ES-I3 (cell line): Measurements from ENCODE around the gene TMEM126B.
"Not testable (repeated sequence)": the region's sequence is repeated elsewhere in the genome, so short reads cannot be mapped to it uniquely, and the experiment has no call there.

ENCODE experiments used
- H3K36me3 ChIP-seq: 2 replicates; pipeline ENCODE4 v1.6.1; 2013; ENCODE audit warnings: mild to moderate bottlenecking, low read length, control low read depth, moderate library complexity; ENCODE audit not compliant: insufficient read depth
- H3K4me1 ChIP-seq: 2 replicates; pipeline ENCODE4 v1.6.1; 2013; ENCODE audit warnings: mild to moderate bottlenecking, control low read depth, low read length; ENCODE audit not compliant: insufficient read depth
- H3K9ac ChIP-seq: 2 replicates; pipeline ENCODE4 v1.6.1; 2013; ENCODE audit warnings: low read depth, mild to moderate bottlenecking, low read length, moderate library complexity
- H3K9me3 ChIP-seq: 2 replicates; pipeline ENCODE4 v1.6.1; 2013; ENCODE audit warnings: mild to moderate bottlenecking, low read length, moderate library complexity; ENCODE audit not compliant: control insufficient read depth, insufficient read depth

TMEM126B gene

GRCh38 chr11:85627998-85628770 lies at the start of gene TMEM126B:
Gene TMEM126B, plus strand, starts transcription at chr11:85628593. Its CDS starts 15 bp downstream, at chr11:85628608.
- Histone ChIP-seq H3K4me1 (peaks cover 8% of the 10 kb centered on the region), H3K9ac (peak within 1 kb of the TSS; percentile 72), H3K9me3 (no peaks in the 10 kb centered on the region), H3K36me3 (0 out of 2 replicates have a peak, but pooled peaks cover 5% of the 10 kb centered on the region)

- H3K9me3 ChIP-seq: no peaks in the 10 kb centered on the region
- H3K36me3 ChIP-seq: no peaks in the 10 kb centered on the region
- no peak overlapping the region for H3K9ac ChIP-seq
- no peaks in the 10 kb centered on the region for H3K4me1 ChIP-seq
Observed at GRCh38 chr11:85582111-85582510, 46.3 kb upstream of the TMEM126B start.

DNA sequence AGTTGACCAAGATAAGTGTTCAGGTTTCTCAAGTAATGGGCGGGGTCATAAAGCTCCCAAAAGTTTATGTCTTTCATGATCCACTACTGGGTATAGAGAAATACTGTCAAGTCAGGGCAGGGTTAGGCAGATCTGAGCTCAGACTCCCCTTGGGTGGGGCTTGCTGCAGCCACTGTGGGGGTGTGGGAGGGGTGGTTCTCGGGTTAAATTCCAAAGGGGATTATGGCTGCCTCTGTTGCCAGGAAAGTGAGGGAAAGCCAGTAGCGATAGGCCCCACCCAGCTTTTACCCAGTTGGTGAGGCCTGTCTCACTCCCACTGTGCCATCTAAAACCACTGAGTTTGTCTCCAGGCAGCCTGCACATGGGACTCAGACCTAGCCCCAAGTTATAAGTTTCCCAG lies 39.0 kb upstream of the TMEM126B start:
- no peak overlapping the region for H3K9ac ChIP-seq
- no peaks in the 10 kb centered on the region for H3K36me3 ChIP-seq
- H3K4me1 ChIP-seq: no peaks in the 10 kb centered on the region
- H3K9me3 ChIP-seq: 0 out of 2 replicates have a peak, but pooled peaks cover 10% of the 10 kb centered on the region

GRCh38 chr11:85590848-85591483 lies 37.4 kb upstream of the TMEM126B start:
- no peaks in the 10 kb centered on the region for H3K36me3 ChIP-seq
- H3K9me3 ChIP-seq: 0 out of 2 replicates have a peak, but pooled peaks cover 10% of the 10 kb centered on the region
- H3K4me1 ChIP-seq: no peaks in the 10 kb centered on the region
- H3K9ac ChIP-seq: no peak overlapping the region

DNA sequence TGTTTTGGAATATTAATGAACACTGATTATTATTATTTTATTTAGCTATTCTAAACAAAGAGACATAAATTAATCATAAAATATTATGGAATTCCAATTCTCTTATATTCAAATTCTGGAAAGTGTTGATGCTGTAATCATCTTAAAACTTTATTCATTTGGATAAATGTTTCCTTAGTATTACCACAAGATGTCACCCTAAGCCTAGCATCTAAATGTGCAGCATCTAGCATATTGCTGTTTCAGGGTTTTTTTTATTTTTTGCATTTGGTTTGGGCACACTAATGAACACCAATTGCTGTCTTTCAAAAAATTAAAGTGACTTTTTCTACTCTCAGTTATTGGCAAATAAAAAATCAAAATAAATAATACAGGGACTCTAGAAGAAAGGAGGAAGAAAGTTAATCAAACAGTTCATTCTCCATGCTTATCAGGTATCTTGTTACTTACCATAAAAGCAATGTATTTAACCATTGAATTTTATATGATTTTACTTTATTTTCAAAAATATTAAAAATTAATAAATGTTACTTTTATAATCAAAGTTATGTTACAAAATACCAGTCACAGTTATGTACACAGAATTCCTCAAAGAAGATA lies 33.0 kb upstream of the TMEM126B start:
- Histone ChIP-seq H3K36me3 (no peaks in the 10 kb centered on the region), H3K9me3 (no peaks in the 10 kb centered on the region), H3K9ac (no peak overlapping the region), H3K4me1 (no peaks in the 10 kb centered on the region)

- no peaks in the 10 kb centered on the region for H3K4me1 ChIP-seq
- H3K9ac ChIP-seq: no peak overlapping the region
- no peaks in the 10 kb centered on the region for H3K9me3 ChIP-seq
- H3K36me3 ChIP-seq: no peaks in the 10 kb centered on the region
Observed at GRCh38 chr11:85596886-85597285, 31.5 kb upstream of the TMEM126B start.

- H3K9me3 ChIP-seq: no peaks in the 10 kb centered on the region
- H3K9ac ChIP-seq: no peak overlapping the region
- no peaks in the 10 kb centered on the region for H3K36me3 ChIP-seq
- H3K4me1 ChIP-seq: no peaks in the 10 kb centered on the region
Observed at GRCh38 chr11:85599083-85599482, 29.3 kb upstream of the TMEM126B start.

GRCh38 chr11:85602526-85603213 lies 25.7 kb upstream of the TMEM126B start:
- Histone ChIP-seq H3K4me1 (no peaks in the 10 kb centered on the region), H3K9me3 (no peaks in the 10 kb centered on the region), H3K9ac (no peak overlapping the region), H3K36me3 (no peaks in the 10 kb centered on the region)

DNA sequence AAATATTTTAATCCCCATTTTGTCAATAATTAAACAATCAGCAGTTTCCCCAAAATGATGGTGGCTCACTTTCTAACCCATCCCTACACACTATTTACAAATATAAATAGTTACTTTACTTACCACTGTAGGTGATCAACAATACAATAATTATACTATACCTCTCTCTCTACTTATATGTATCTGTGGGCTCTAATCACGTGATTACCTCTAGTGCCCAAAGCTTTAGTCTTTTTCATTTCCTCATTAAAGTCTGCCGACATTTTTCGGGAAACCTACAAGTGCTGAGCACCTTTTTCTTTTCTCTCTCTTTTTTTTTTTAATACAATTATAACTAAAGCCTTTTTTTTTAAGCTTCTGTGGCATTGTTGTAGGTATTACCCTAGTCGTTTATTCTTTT lies 25.2 kb upstream of the TMEM126B start:
- Histone ChIP-seq H3K36me3 (no peaks in the 10 kb centered on the region), H3K9ac (no peak overlapping the region), H3K9me3 (no peaks in the 10 kb centered on the region), H3K4me1 (no peaks in the 10 kb centered on the region)

- H3K9ac ChIP-seq, H3K36me3 ChIP-seq, H3K4me1 ChIP-seq, H3K9me3 ChIP-seq: not testable (repeated sequence)
Observed at GRCh38 chr11:85606237-85606636, 22.2 kb upstream of the TMEM126B start.

GRCh38 chr11:85608621-85609020 lies 19.8 kb upstream of the TMEM126B start:
- not testable (repeated sequence) for H3K9me3 ChIP-seq, H3K36me3 ChIP-seq, H3K4me1 ChIP-seq, H3K9ac ChIP-seq

DNA sequence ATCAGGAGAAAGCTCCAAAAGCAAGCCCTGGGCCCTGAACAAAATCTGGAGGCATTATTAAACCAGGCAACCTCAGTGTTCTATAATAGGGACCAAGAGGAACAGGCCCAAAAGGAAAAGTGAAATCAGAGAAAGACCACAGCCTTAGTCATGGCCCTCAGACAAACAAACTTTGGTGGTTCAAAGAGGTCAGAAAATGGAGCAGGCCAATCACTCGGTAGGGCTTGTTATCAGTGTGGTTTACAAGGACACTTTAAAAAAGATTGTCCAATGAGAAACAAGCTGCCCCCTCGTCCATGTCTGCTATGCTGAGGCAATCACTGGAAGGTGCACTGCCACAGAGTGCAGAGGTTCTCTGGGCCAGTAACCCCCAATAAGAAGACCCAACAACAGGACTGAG lies 19.1 kb upstream of the TMEM126B start:
- H3K9ac ChIP-seq, H3K4me1 ChIP-seq: not testable (repeated sequence)

GRCh38 chr11:85611643-85612042 lies 16.8 kb upstream of the TMEM126B start:
- not testable (repeated sequence) for H3K9me3 ChIP-seq, H3K9ac ChIP-seq, H3K4me1 ChIP-seq, H3K36me3 ChIP-seq

More for the DNA sequence above, 19.1 kb upstream of the TMEM126B start:
- not testable (repeated sequence) for H3K36me3 ChIP-seq, H3K9me3 ChIP-seq

DNA sequence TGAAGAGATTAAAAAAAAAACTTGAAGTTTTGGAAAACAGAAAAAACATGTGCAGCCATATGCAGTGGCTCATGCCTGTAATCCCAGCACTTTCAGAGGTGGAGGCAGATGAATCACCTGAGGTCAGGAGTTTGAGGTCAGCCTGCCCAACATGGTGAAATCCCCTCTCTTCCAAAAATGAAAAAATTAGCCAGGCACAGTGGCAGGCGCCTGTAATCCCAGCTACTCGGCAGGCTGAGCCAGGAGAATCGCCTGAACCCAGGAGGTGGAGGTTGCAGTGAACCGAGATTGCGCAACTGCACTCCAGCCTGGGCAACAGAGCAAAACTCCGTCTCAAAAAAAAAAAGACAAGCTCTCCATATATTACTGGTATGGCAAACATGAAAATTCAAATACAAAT lies 8.9 kb upstream of the TMEM126B start:
- Histone ChIP-seq H3K4me1 (no peaks in the 10 kb centered on the region), H3K9ac (no peak overlapping the region), H3K9me3 (no peaks in the 10 kb centered on the region), H3K36me3 (no peaks in the 10 kb centered on the region)
